NCI-H187 treated with DMSO at 0.1 percent for 48 hours (cell line): Measurements from ENCODE around the gene VPS25.
"Not testable (repeated sequence)": the region's sequence is repeated elsewhere in the genome, so short reads cannot be mapped to it uniquely, and the experiment has no call there.

Source experiments
- DNase-seq: peaks from one replicate; lab custom pipeline; 2025; lab: John Stamatoyannopoulos, UW

VPS25 gene

DNA sequence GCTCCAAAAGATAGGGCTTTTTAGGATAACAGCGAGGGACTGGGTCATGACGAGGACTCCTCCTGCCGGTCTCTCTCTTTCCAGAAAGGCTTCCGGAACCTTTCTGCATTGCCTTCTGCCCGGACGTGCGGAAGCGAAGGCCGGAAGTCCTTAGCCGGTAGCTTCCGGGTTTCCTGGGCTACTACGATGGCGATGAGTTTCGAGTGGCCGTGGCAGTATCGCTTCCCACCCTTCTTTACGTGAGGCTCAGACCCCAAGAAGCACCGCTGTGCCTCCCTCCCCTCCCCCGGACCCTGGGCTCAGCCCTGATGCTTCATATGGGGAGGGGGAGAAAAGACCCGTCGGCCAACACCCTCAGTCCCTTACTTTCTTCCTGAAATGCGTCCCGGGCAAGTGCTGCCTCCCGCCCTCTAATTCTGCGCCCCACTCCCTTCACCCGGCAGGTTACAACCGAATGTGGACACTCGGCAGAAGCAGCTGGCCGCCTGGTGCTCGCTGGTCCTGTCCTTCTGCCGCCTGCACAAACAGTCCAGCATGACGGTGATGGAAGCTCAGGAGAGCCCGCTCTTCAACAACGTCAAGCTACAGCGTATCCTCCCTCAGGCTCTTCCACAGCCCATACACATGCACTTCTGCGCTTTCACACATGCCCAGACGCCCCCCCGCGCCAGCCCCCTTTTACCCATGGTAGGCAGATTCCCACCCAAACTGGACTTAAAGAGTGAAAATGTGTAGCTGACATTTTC is at the start of gene VPS25:
Gene VPS25, plus strand, starts transcription at position 160 of the 746 bp plus-strand sequence. Its CDS starts 27 bp downstream, at position 187.
- peak; percentile 4 for DNase-seq

DNA sequence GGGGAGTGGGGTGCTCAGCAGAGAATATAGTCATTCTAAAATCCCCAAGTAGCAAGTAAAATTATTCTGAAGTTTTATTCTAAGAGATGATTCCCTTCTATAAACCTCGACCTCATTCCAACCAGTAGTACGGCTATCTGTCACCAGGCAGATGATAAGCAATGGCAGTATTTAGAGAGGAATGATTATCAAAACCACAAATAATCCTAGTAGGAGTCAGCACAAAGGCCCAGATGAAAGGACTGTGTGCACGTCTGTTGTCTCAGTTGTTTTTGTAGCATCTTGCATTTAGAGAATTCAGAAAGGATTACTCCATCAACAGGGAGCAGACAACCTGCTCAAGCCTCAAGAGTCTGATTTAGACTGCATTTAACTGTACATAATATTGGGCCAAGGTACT is 49.6 kb upstream of the VPS25 start:
- DNase-seq = no peak

DNA sequence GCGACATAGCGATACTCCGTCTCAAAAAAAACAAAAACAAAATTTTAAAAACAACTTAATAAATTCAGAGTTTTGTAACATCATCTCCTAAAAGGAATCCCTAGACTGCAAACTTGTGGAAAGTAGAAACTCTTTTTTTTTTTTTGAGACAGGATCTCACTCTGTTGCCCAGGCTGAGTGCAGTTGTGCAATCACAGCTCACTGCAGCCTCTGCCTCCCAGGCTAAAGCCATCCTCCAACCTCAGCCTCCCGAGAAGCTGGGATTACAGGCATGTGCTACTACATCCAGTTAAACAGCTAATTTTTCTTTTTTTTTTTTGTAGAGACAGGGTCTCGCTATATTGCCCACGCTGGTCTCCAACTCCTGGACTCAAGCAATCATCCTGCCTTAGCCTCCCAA is 48.1 kb upstream of the VPS25 start:
- DNase-seq = no peak

DNA sequence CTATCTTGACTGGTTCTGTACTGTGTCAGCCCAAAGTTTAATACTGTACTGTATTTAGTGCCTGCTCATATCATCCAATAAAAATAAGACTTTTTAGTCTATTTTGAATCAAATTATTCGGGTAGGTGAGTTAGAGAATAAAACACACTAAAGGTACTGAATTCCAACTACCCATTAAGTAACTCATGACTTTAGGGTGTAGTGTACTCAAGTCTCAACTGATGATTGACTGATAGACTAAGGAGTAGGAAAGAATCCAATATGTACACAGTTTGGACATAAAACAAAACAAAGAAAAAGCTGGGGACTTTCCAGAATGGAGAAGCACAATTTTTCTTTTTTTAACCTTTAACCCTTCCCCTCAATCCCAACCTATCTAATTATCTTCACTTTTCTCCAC is 32.5 kb upstream of the VPS25 start:
- DNase-seq = no peak

DNA sequence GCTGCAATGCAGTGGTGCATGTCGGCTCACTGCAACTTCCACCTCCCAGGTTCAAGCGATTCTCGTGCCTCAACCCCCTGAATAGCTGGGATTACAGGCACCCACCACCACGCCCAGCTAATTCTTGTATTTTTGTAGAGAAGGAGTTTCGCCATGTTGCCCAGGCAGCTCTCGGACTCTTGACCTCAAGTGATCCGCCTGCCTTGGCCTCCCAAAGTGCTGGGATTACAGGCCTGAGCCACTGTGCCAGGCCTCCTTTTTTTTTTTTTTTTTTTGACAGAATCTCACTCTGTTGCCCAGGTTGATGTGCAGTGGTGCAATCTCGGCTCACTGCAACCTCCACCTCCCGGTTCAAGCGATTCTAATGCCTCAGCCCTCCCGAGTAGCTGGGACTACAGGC is 30.3 kb upstream of the VPS25 start:
- not testable (repeated sequence) for DNase-seq

DNA sequence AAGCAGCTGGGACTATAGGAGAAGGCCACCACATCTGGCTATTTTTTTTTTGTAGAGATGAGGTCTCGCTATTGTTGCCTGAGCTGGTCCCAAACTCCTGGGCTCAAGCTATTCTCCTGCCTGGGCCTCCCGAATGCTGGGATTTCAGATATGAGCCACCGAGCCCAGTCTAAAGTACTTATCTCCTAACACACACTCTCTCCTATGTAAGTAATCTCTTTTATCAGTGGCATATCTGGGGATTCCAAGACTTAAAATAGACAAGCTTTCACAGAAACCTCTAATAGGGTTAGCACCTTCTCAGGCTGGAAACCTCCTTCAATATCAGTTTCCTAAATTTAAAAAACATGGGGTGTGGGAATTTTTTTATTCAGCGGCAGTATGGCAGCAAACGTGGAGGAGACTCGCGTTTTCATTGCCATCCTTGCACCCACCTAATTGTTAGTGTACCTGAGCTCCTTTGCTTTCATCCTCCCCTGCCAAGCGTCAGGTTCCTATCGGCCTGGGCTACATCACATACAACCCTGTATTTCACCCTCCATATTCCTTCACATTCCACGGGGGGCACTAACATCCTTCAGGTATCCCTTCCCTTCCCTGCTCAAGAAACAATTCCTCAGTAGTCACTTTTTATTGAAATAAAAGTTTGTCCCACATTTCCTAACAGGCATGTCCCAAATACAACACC is 29.5 kb upstream of the VPS25 start:
- DNase-seq = no peak

GRCh38 chr17:42744283-42744805 is 28.9 kb upstream of the VPS25 start:
- DNase-seq = no peak

GRCh38 chr17:42744806-42745617 is 28.2 kb upstream of the VPS25 start, which contains the start of gene EZH1:
Gene EZH1 (minus strand): TSS chr17:42745040. CDS start chr17:42728941, 16,099 bp downstream.
- DNase-seq = no peak

GRCh38 chr17:42748202-42748907 is 24.9 kb upstream of the VPS25 start:
- no peak for DNase-seq

GRCh38 chr17:42748908-42749798 is 24.1 kb upstream of the VPS25 start:
- DNase-seq = no peak

DNA sequence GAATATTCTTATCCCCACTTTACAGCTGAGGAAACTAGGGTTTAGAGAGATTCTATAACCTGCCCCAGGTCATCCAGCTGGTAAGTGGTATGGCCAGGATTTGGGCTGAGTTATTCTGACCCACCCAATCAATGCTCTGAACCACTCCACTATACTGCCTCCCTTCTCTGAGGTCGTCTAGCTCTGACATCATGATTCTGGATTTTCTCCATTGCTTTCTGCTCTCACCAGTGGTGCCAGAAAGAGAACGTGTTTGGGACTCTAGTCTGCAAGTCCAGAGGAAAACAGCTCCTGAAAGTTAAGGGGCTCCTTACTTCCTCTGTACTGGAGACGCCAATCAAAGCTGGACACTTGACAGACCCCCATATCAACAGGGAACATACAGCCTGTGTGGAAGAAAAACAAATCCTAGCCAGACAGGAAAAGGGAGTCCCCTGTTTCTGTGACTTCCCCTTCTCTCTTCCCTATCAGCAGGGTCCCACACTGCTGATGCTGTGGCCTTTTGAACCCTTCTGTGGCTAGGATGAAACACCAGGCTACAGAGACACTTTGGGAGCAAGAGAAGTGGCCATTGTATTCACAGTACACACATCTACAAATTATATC is 22.4 kb upstream of the VPS25 start:
- DNase-seq = no peak

DNA sequence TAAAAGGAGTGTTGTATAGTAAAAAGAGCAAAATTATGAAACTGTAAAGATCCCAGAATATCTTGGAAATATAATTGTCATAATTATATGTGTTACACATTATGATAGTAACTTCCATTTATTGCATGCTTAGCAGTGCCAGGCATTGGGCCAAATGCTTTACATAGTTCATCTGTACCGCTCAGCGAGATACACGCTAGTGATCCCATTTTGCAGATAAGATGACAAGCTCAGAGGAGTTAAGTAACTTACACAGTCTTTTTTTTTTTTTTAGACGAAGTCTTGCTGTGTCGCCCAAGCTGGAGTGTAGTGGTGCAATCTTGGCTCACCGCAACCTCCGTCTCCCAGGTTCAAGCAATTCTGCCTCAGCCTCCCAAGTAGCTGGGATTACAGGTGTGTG is 21.6 kb upstream of the VPS25 start:
- no peak for DNase-seq

DNA sequence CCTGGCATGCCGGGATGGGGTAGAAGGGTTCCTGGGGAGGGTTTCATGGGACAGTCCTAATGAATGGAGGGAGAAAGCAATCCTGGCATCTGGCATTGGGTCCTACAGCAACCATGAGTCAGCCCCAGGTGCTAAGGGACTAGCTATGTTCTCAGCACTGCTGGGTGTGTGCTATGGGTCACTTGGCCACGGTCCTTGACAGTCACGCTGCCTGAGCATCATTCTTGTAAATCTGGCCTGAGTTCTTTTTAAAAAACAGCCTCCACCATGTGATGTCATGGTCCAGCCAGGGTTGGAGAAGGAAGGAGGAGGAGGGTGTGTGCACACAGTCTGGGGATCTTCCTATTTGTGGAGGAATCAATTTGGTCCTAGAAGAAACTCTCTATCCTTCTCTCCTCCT is 18.5 kb upstream of the VPS25 start:
- DNase-seq = no peak

- no peak for DNase-seq
These were observed 13.1 kb upstream of the VPS25 start for GRCh38 chr17:42759982-42760651.

DNA sequence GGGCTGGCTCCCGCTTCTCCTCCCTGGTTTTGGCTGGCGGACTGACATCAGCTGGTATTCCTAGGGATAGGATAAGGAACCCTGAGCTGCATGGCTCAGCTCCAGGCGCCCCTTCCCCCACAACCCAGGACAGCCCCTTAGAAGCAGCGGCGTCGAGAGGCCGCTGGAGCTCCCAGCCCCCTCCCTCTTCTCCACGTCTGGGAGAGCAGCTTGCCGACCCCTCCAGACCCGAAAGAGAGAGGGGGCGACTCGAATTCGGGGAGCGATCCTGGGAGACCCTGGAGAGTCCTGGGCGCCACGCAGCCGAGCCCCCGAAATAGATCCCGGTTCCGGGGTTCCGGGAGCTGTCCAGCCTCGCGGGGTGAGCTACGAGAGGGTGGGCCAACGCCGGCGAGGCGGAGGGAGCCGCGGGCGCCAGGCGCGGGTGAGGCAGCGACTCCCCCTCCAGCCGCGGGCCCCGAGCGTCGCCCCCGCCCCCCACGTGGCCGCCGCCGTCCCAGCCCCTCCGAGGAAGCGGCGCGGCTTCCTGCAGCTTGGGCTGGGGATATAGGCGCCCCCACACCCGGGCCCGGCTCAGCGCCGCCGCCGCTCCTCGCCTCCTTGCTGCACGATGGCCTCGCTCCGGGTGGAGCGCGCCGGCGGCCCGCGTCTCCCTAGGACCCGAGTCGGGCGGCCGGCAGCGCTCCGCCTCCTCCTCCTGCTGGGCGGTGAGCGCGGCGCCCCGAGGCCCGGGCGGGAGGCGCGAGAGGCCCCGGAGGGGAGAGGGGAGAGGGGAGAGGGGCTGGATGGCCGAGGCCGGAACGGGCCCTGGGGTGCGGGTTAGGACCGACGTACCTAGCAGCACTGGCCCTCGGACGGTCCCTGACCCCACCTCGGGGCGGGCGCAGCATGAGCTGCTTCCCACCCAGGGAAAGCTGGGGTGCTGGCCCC is 12.3 kb upstream of the VPS25 start, which contains the start of gene RAMP2:
Gene RAMP2, plus strand, starts transcription at position 576 of the 930 bp plus-strand sequence. Its CDS starts 35 bp downstream, at position 611.
- no peak for DNase-seq

DNA sequence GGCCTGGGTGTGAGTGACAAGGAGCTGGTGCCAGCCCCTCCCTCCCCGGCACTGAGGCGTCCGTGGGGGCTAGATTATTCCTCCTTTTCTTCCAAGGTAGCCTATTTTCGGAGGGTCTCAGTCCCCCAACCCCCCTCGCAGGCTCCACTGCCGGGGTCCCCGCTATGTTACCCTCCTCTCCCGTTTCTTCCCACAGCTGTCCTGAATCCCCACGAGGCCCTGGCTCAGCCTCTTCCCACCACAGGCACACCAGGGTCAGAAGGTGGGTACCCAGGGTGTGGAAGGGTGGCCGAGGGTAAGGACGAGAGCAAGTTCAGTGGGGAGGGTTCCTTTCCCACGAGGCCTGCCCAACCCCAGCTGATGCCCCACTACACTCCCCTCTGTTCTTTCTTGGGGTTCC is 11.6 kb upstream of the VPS25 start:
- no peak for DNase-seq

DNA sequence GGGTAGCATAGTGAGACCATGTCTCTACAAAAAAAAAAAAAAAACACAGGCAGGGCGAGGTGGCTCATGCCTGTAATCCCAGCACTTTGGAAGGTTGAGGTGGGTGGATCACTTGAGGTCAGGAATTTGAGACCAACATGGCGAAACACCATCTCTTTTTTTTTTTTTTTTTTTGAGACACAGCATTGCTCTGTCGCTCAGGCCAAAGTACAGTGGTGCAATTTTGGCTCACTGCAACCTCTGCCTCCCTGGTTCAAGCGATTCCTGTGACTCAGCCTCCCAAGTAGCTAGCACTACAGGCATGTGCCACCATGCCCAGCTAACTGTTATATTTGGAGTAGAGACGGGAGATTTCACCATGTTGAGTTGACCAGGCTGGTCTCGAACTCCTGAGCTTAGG is 7.1 kb upstream of the VPS25 start:
- no peak for DNase-seq

GRCh38 chr17:42767512-42767911 is 5.7 kb upstream of the VPS25 start:
- DNase-seq = no peak
